Tibial nerve (tissue), 4 donors: ENCODE measurements around the gene MGP. TPM values are rescaled to one million over a fixed set of nuclear protein-coding genes. Genes with fewer than 3 reads are reported as not detected.

Experiments used
- DNase-seq, 2 donors: peaks; one replicate each; pipeline ENCODE4 v3.0.0-alpha.2; 2019; ENCODE audit warnings: low spot score in 2 of 2
- H3K27ac ChIP-seq, 4 donors: fragments of 200-600 bp; sonication (generic) in 3 of 4; one replicate each; pipeline ENCODE4 v1.5.1; 2017 to 2019; ENCODE audit warnings: mild to moderate bottlenecking in 1 of 4
- H3K27me3 ChIP-seq, 2 donors: fragments of 200-600 bp; sonication (generic) in 1 of 2; one replicate each; pipeline versions ENCODE4 v1.5.1 to v1.6.0; 2017 to 2019
- H3K36me3 ChIP-seq, 3 donors: fragments of 200-600 bp; sonication (generic); one replicate each; pipeline ENCODE4 v1.5.1; 2018 to 2019
- H3K4me1 ChIP-seq, 4 donors: fragments of 200-600 bp; sonication (generic) in 3 of 4; one replicate each; pipeline ENCODE4 v1.5.1; 2017 to 2019
- H3K4me3 ChIP-seq, 4 donors: fragments of 200-600 bp; sonication (generic) in 3 of 4; one replicate each; pipeline ENCODE4 v1.5.1; 2017 to 2019; ENCODE audit warnings: mild to moderate bottlenecking in 1 of 4, moderate library complexity in 1 of 4
- H3K9me3 ChIP-seq, 4 donors: fragments of 200-600 bp; sonication (generic) in 3 of 4; one replicate each; pipeline ENCODE4 v1.5.1; 2017 to 2019
- CTCF ChIP-seq, 5 experiments: fragments of 200-600 bp in 3 of 5; fragments of 450-650 bp in 2 of 5; sonication (generic) in 3 of 5; IDR thresholded peaks; one replicate each; pipeline ENCODE4 v1.5.1; 2016 to 2019; ENCODE audit warnings: antibody characterized with exemption in 5 of 5, mild to moderate bottlenecking in 3 of 5, moderate library complexity in 2 of 5
- EP300 ChIP-seq, 2 donors: sonication (generic); formaldehyde crosslinking; IDR thresholded peaks; one replicate each; pipeline ENCODE4 v1.6.1; 2017; ENCODE audit warnings: antibody characterized with exemption in 2 of 2, mild to moderate bottlenecking in 1 of 2
- POLR2A ChIP-seq, 2 donors: fragments of 450-650 bp; IDR thresholded peaks; one replicate each; pipeline ENCODE4 v1.6.1; 2017; ENCODE audit warnings: antibody characterized with exemption in 2 of 2, mild to moderate bottlenecking in 2 of 2, moderate library complexity in 2 of 2
- WGBS, 2 donors: methylation state at CpG; one replicate each; pipeline ENCODE4 v1.1.5; 2018; 5-methylcytosine and 5-hydroxymethylcytosine counted together
- total RNA-seq, 4 donors: library from RNA; depleted of rRNA; stranded (reverse); fragments of >200 nt; gene quantifications; one replicate each; pipeline ENCODE4 v1.1.0, GENCODE V29; 2016

Gene MGP
- total RNA-seq, 4 donors from 2014 or later, result 187 to 759 (median 492) TPM

GRCh38 chr12:14904854-14905253 lies 19.2 kb upstream of the MGP start:
- no peak for DNase-seq
- H3K36me3 ChIP-seq, result no peaks in the 10 kb centered on the region
- H3K27ac ChIP-seq, result peak overlapping the region in 3 of 4 donors; percentile 16 to 45 (median 36)
- no peak overlapping the region for H3K4me3 ChIP-seq
- 73 to 87% methylated on average over 8 of the region's 8 CpGs for WGBS, 2 donors
- no peaks in the 10 kb centered on the region for H3K9me3 ChIP-seq
- TF ChIP-seq EP300 (IDR thresholded peaks at IDR 0.05) (no peak), POLR2A (IDR thresholded peaks at IDR 0.05) (no peak), CTCF (IDR thresholded peaks at IDR 0.05) (no peak)
- peaks cover 0 to 19% (median 9%) of the 10 kb centered on the region in 4 donors for H3K4me1 ChIP-seq
- H3K27me3 ChIP-seq, result no peaks in the 10 kb centered on the region

DNA sequence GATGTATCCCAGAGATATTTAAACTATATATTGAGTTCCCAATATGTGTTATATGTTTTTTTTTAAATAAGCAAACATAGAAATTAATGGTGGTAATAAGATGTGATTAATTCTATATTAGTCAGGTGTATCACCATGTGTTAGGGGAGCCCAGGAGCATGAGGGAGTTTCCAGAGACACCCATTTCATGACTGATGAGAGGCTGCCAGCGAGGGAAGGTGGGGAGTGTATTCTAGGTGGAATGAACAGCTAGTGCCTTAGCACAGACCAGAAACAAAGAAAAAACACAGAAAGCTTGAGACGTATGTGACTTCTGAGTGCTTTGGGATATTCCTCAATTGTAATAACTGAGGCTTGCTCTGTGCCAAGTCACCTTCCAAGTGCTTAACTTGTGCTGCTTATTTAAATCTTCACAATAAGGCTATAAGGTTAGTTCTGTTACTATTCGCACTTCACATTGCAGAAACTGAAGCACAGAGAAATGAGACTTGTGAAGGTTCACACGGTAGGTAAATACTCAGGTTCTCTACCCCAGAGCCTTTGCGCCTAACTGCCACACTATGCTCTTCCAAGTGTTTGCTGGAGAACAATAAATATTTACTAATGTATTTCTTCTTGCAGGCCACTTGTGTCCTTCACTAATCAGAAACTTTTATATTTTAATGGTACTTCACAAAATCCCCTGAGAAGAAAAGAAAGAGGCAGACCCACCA lies 17.9 kb upstream of the MGP start:
- Histone ChIP-seq H3K9me3 (no peaks in the 10 kb centered on the region), H3K4me1 (peaks cover 0 to 19% (median 9%) of the 10 kb centered on the region in 4 donors), H3K27me3 (no peaks in the 10 kb centered on the region), H3K36me3 (no peaks in the 10 kb centered on the region), H3K4me3 (no peak overlapping the region), H3K27ac (no peak overlapping the region)
- DNase-seq, result no peak
- TF ChIP-seq EP300 (IDR thresholded peaks at IDR 0.05), result no peak
- TF ChIP-seq CTCF (IDR thresholded peaks at IDR 0.05), result no peak
- no peak for TF ChIP-seq POLR2A (IDR thresholded peaks at IDR 0.05)
- 89 to 97% methylated on average over 5 of the region's 5 CpGs for WGBS, 2 donors

DNA sequence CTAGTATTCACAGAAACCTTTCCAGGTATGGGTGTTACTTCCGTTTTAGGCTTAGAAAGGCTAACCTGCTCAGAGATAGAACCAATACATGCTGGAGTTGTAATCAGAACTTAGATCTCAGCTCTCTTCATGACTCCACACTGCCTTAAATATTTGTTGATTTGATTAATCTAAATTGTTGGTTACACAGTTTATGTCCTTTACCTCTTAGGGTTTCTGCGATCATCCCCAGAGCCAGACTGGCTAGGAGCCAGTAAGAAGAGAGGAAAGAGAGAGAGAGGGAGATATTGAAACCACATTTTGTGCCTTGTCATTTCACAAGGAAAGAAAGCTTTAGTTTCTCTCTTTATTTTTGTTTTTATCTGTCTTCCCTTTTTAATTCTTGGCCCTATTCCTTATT lies 16.8 kb upstream of the MGP start:
- TF ChIP-seq POLR2A (IDR thresholded peaks at IDR 0.05) (no peak), CTCF (IDR thresholded peaks at IDR 0.05) (no peak), EP300 (IDR thresholded peaks at IDR 0.05) (no peak)
- DNase-seq, result no peak

DNA sequence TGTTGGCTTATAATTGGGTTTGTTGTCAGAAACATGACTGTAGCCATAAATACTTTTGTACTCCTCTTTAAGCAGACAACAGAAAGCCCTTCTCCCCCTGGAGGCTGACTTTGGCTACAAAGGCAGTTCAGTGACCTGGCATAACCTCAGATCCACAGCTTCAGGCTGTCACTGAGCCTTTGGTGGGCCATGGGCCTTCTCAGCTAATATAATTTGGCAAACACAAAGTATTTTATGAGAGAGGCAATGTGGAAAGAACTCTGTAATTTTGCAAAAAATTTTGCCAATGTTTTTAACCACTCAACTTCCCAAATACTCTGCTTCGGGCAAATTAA lies 15.5 kb upstream of the MGP start:
- WGBS, 2 donors, result 69 to 76% methylated on average over 1 of the region's 1 CpG
- Histone ChIP-seq H3K4me1 (peaks cover 0 to 20% (median 11%) of the 10 kb centered on the region in 4 donors), H3K36me3 (no peaks in the 10 kb centered on the region), H3K27me3 (no peaks in the 10 kb centered on the region), H3K4me3 (no peak overlapping the region), H3K9me3 (no peaks in the 10 kb centered on the region), H3K27ac (peak overlapping the region in 1 of 4 donors; percentile 69)
- no peak for DNase-seq
- TF ChIP-seq EP300 (IDR thresholded peaks at IDR 0.05) (no peak), POLR2A (IDR thresholded peaks at IDR 0.05) (no peak), CTCF (IDR thresholded peaks at IDR 0.05) (no peak)

More for the DNA sequence above, 16.8 kb upstream of the MGP start:
- H3K9me3 ChIP-seq, result no peaks in the 10 kb centered on the region
- H3K4me3 ChIP-seq, result no peak overlapping the region
- no peaks in the 10 kb centered on the region for H3K36me3 ChIP-seq
- H3K27ac ChIP-seq, result peak overlapping the region in 1 of 4 donors; percentile 45
- WGBS, 2 donors, result 64 to 65% methylated on average over 2 of the region's 2 CpGs
- H3K27me3 ChIP-seq, result no peaks in the 10 kb centered on the region
- peaks cover 0 to 19% (median 9%) of the 10 kb centered on the region in 4 donors for H3K4me1 ChIP-seq

GRCh38 chr12:14900521-14901227 lies 15.0 kb upstream of the MGP start:
- DNase-seq, result no peak
- Histone ChIP-seq H3K9me3 (no peaks in the 10 kb centered on the region), H3K27me3 (no peaks in the 10 kb centered on the region), H3K4me1 (peaks cover 0 to 18% (median 9%) of the 10 kb centered on the region in 4 donors), H3K4me3 (no peak overlapping the region), H3K27ac (peak overlapping the region in 1 of 4 donors; percentile 69), H3K36me3 (no peaks in the 10 kb centered on the region)
- TF ChIP-seq POLR2A (IDR thresholded peaks at IDR 0.05), result no peak
- no peak for TF ChIP-seq CTCF (IDR thresholded peaks at IDR 0.05)
- no peak for TF ChIP-seq EP300 (IDR thresholded peaks at IDR 0.05)
- WGBS, 2 donors, result 89% methylated on average over 5 of the region's 5 CpGs
